VCaP (cell line): ENCODE data around the gene COL5A1.

Source experiments
- H3K27ac ChIP-seq: fragments of 450-650 bp; 2 replicates; pipeline ENCODE4 v1.5.1; 2017
- CTCF ChIP-seq: fragments of 450-650 bp; conservative IDR thresholded peaks from 2 replicates; pipeline ENCODE4 v1.5.1; 2017; ENCODE audit warnings: mild to moderate bottlenecking, moderate library complexity

Gene COL5A1

GRCh38 chr9:134739660-134739968 is 98.0 kb downstream of the COL5A1 start:
- no peak overlapping the region for H3K27ac ChIP-seq
- TF ChIP-seq CTCF: no peak

GRCh38 chr9:134740071-134740470 is 98.5 kb downstream of the COL5A1 start:
- no peak for TF ChIP-seq CTCF

GRCh38 chr9:134741846-134742245 is 100.2 kb downstream of the COL5A1 start:
- TF ChIP-seq CTCF: no peak

More at GRCh38 chr9:134740071-134740470, 98.5 kb downstream of the COL5A1 start:
- no peak overlapping the region for H3K27ac ChIP-seq

GRCh38 chr9:134742822-134743535 is 101.4 kb downstream of the COL5A1 start:
- no peak for TF ChIP-seq CTCF
- no peak overlapping the region for H3K27ac ChIP-seq

More at GRCh38 chr9:134741846-134742245, 100.2 kb downstream of the COL5A1 start:
- H3K27ac ChIP-seq: no peak overlapping the region

- TF ChIP-seq CTCF: no peak
- no peak overlapping the region for H3K27ac ChIP-seq
These were observed 102.2 kb downstream of the COL5A1 start for GRCh38 chr9:134743853-134744252.

- no peak for TF ChIP-seq CTCF
- no peak overlapping the region for H3K27ac ChIP-seq
These were observed 103.0 kb downstream of the COL5A1 start for GRCh38 chr9:134744385-134745295.

GRCh38 chr9:134747951-134748489 is 106.4 kb downstream of the COL5A1 start:
- no peak for TF ChIP-seq CTCF

More at GRCh38 chr9:134747951-134748489, 106.4 kb downstream of the COL5A1 start:
- H3K27ac ChIP-seq: no peak overlapping the region
